NCI-H69 (cell line): Measurements from ENCODE around the gene QRFP.

ENCODE experiments used
- DNase-seq: peaks from one replicate; lab custom pipeline; 2025; lab: John Stamatoyannopoulos, UW

The QRFP gene

GRCh38 chr9:130871395-130872062 is 25.1 kb downstream of the QRFP start:
- no peak for DNase-seq

GRCh38 chr9:130870491-130871381 is 25.9 kb downstream of the QRFP start:
- peak; percentile 49 for DNase-seq

GRCh38 chr9:130869250-130869649 is 27.4 kb downstream of the QRFP start:
- peak; percentile 47 for DNase-seq

- peak; percentile 57 for DNase-seq
Measured at GRCh38 chr9:130868230-130868629, 28.4 kb downstream of the QRFP start.

DNA sequence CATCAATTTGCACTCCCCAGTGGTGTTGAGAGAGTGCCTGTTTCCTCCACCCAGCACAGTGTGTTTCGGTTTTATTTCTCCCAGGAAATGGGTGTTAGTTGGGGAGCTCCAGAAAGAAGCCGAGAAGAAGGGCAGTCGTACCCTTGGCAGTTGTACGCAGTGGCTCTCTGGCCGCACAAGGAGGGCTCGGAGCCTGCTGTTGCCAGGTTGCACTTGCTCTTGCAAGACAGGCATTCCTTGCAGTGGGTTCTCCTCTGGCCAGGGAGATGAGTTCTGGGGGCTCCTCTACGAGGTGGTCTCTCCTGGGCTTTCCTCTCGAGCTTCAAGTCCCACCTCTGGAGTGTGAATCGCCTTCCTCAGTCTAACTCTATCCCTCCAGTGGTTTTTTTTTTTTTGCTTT is 29.1 kb downstream of the QRFP start:
- DNase-seq, result no peak

DNA sequence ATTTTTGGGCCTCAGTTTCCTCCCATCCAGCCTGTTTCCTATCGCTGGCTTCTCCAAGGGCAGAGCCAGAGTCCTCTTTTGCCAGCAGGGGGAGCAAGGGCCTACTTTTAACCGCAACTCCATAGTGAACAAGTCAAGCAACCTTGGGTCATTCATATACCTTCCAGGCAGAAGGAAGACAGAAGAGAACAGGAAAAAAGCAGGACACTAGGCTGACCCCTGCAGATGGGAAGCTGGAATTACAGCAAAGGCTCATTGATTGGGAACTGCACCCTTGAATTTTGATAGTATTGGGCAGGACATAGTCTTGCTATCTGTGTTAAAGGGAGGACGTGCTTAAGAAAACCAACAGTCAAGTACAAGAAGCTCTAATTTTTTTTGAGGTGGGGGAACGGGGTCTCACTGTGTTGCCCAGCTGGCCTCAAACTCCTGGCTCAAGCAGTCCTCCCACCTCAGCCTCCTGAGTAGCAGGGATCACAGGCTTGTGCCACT is 30.1 kb downstream of the QRFP start:
- peak; percentile 92 for DNase-seq

DNA sequence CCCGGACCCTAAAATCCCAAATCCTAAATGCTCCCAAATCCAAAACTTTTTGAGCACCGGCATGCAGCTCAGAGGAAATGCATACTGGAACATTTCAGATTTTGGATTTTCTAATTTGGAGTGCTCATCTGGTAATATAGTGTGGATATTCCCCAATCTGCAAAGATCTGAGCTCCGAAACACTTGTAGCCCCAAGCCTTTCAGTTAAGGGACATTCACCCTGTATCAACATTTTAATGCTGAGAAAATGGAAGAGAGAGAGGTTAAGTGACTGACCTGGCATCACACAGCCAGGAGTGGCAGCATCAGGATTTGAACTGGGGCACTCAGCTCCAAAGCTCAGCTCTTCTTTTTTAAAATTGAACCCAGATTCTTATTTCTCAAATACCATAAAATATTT is 30.7 kb downstream of the QRFP start:
- DNase-seq, result no peak

GRCh38 chr9:130864541-130864940 is 32.1 kb downstream of the QRFP start:
- DNase-seq, result no peak

DNA sequence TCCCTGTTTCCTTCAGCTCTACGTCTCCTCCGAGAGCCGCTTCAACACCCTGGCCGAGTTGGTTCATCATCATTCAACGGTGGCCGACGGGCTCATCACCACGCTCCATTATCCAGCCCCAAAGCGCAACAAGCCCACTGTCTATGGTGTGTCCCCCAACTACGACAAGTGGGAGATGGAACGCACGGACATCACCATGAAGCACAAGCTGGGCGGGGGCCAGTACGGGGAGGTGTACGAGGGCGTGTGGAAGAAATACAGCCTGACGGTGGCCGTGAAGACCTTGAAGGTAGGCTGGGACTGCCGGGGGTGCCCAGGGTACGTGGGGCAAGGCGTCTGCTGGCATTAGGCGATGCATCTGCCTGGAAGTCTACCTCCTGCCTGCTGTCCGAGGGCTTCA is 33.9 kb downstream of the QRFP start:
- no peak for DNase-seq

DNA sequence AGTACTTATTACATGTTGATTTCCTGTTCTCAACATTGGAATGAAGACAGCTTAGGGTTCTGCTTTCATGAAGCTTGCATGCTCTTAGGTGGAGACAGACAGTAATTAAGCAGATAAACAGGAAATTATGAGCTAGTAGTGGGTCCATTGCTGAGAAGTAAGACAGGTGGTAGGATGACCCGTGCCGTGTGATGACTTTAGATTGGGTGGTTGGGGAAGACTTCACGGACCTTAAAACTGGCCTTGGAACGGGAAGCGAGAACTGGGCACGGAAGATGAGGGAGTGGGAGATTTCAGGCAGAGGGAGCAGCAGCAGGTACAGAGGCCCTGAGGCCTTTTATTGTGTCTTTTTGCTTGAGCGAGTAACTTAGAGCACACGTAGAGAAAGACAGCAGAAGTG is 34.4 kb downstream of the QRFP start:
- DNase-seq, result no peak

GRCh38 chr9:130861372-130862180 is 35.0 kb downstream of the QRFP start:
- no peak for DNase-seq

GRCh38 chr9:130860458-130861316 is 35.9 kb downstream of the QRFP start:
- DNase-seq, result no peak

GRCh38 chr9:130858739-130859705 is 37.6 kb downstream of the QRFP start:
- DNase-seq, result no peak

DNA sequence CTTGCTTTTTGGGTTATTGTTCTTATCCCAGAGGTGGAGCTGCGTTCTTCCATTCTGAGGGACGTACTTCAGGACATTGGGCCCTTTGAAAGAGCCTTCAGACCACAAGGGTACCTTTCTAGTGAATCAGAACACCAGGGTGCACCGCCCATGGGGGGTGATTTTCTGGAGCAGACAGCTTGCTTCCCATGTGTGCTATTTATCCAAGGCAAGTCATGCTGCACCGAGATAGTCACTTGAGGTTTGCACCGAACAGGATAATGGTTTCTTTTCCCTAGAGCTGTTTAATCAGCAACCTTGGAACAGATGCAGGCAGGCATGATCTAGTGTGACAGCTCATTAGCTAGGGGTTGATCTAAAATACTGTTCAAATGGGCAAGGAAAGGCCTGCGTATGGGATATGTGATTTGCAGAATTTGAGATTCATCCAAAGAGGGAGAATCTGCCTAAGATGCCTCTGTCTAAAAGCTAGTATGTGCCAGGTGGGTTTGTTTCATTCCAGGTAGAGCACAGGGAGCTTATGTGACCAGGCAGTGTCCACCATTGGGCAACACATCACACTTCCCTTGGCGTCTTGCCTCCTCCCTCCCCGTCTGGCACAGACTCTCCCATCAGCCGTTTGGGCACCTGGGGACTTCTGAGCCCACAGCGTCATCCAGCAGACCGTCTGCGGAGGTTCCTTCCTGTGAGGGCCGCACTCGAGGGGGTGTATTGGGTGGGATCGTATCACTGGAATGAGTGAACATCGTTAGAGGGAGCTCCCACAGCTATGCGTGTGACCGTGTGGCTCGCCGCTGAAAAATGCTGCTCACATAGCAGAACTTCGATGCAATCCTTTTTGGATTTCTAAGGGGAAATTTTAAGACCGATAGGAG is 38.5 kb downstream of the QRFP start:
- peak; percentile 77 for DNase-seq

DNA sequence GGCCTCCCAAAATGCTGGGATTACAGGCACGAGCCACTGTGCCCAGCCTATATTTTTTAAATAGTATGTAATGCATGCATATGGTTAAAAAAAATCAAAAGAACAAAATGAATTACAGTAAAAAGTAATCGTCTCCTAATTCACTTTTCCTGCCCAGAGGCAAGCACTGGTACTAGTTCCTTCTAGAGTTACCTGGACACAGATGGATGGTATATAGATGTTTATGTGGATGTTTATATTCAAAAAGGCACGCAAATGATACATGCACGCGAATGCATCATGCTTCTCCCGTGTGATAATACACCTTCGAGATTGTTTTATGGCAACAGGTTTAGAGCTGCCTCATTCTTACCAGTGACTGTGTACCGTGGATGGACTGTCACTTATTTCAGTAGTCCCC is 40.1 kb downstream of the QRFP start:
- no peak for DNase-seq

- no peak for DNase-seq
Measured at GRCh38 chr9:130854835-130855234, 41.8 kb downstream of the QRFP start.

- DNase-seq, result no peak
Measured at GRCh38 chr9:130854092-130854491, 42.5 kb downstream of the QRFP start.

GRCh38 chr9:130852801-130853200 is 43.8 kb downstream of the QRFP start:
- no peak for DNase-seq

GRCh38 chr9:130849356-130849755 is 47.3 kb downstream of the QRFP start:
- DNase-seq, result no peak
